Measurements from ENCODE around the gene CACNA1I. TPM values are rescaled to one million over a fixed set of nuclear protein-coding genes. Genes with fewer than 3 reads are reported as not detected.

CACNA1I gene
- total RNA-seq, 2 donors from 2014 or later = 0.69 to 1.0 TPM

GRCh38 chr22:39690881-39691605, 120.5 kb downstream of the CACNA1I start:
- Histone ChIP-seq H3K4me1 (no peaks in the 10 kb centered on the region), H3K27ac (no peak overlapping the region), H3K9me3 (no peaks in the 10 kb centered on the region), H3K27me3 (peaks cover 4% of the 10 kb centered on the region), H3K36me3 (no peaks in the 10 kb centered on the region), H3K9ac (ENCODE audit: low read depth in 2 of 2, low read length in 2 of 2) (no peak overlapping the region), H3K4me3 (no peak overlapping the region)
- no peak for DNase-seq
- intact Hi-C loops (cut with DNase I) = no loop called here
- no peak for TF ChIP-seq CTCF (IDR thresholded peaks at IDR 0.05)

GRCh38 chr22:39693943-39694500, 123.5 kb downstream of the CACNA1I start:
- no peak for DNase-seq

GRCh38 chr22:39697790-39698430, 127.4 kb downstream of the CACNA1I start:
- H3K4me3 ChIP-seq = no peak overlapping the region
- H3K27me3 ChIP-seq = no peaks in the 10 kb centered on the region
- no peaks in the 10 kb centered on the region for H3K4me1 ChIP-seq

More at GRCh38 chr22:39693943-39694500, 123.5 kb downstream of the CACNA1I start:
- Histone ChIP-seq H3K27ac (no peak overlapping the region), H3K36me3 (no peaks in the 10 kb centered on the region), H3K9me3 (no peaks in the 10 kb centered on the region), H3K9ac (ENCODE audit: low read depth in 2 of 2, low read length in 2 of 2) (no peak overlapping the region), H3K4me3 (no peak overlapping the region), H3K27me3 (peaks cover 4% of the 10 kb centered on the region), H3K4me1 (no peaks in the 10 kb centered on the region)
- TF ChIP-seq CTCF (IDR thresholded peaks at IDR 0.05) = no peak
- intact Hi-C loops (cut with DNase I) = no loop called here

GRCh38 chr22:39699631-39700360, 129.2 kb downstream of the CACNA1I start:
- Histone ChIP-seq H3K4me1 (no peaks in the 10 kb centered on the region), H3K27ac (no peak overlapping the region), H3K4me3 (no peak overlapping the region), H3K36me3 (no peaks in the 10 kb centered on the region), H3K9me3 (no peaks in the 10 kb centered on the region), H3K9ac (ENCODE audit: low read depth in 2 of 2, low read length in 2 of 2) (no peak overlapping the region), H3K27me3 (no peaks in the 10 kb centered on the region)
- intact Hi-C loops (cut with DNase I) = no loop called here
- DNase-seq = no peak
- no peak for TF ChIP-seq CTCF (IDR thresholded peaks at IDR 0.05)

More at GRCh38 chr22:39697790-39698430, 127.4 kb downstream of the CACNA1I start:
- no peaks in the 10 kb centered on the region for H3K9me3 ChIP-seq
- no peak overlapping the region for H3K27ac ChIP-seq
- intact Hi-C loops (cut with DNase I) = no loop called here
- DNase-seq = no peak
- TF ChIP-seq CTCF (IDR thresholded peaks at IDR 0.05) = no peak
- H3K36me3 ChIP-seq = no peaks in the 10 kb centered on the region
- H3K9ac ChIP-seq (ENCODE audit: low read depth in 2 of 2, low read length in 2 of 2) = no peak overlapping the region

- no peak overlapping the region for H3K9ac ChIP-seq (ENCODE audit: low read depth in 2 of 2, low read length in 2 of 2)
- H3K36me3 ChIP-seq = no peaks in the 10 kb centered on the region
- intact Hi-C loops (cut with DNase I) = no loop called here
- no peaks in the 10 kb centered on the region for H3K27me3 ChIP-seq
- no peaks in the 10 kb centered on the region for H3K9me3 ChIP-seq
- H3K4me1 ChIP-seq = no peaks in the 10 kb centered on the region
- H3K27ac ChIP-seq = no peak overlapping the region
- TF ChIP-seq CTCF (IDR thresholded peaks at IDR 0.05) = no peak
- H3K4me3 ChIP-seq = no peak overlapping the region
- no peak for DNase-seq
Observed at GRCh38 chr22:39700565-39700964, 130.0 kb downstream of the CACNA1I start.
